ENCODE results near the gene SUSD2.
"Not testable (repeated sequence)": the region's sequence is repeated elsewhere in the genome, so short reads cannot be mapped to it uniquely, and the experiment has no call there.

Gene SUSD2, protein sequence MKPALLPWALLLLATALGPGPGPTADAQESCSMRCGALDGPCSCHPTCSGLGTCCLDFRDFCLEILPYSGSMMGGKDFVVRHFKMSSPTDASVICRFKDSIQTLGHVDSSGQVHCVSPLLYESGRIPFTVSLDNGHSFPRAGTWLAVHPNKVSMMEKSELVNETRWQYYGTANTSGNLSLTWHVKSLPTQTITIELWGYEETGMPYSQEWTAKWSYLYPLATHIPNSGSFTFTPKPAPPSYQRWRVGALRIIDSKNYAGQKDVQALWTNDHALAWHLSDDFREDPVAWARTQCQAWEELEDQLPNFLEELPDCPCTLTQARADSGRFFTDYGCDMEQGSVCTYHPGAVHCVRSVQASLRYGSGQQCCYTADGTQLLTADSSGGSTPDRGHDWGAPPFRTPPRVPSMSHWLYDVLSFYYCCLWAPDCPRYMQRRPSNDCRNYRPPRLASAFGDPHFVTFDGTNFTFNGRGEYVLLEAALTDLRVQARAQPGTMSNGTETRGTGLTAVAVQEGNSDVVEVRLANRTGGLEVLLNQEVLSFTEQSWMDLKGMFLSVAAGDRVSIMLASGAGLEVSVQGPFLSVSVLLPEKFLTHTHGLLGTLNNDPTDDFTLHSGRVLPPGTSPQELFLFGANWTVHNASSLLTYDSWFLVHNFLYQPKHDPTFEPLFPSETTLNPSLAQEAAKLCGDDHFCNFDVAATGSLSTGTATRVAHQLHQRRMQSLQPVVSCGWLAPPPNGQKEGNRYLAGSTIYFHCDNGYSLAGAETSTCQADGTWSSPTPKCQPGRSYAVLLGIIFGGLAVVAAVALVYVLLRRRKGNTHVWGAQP

DNA sequence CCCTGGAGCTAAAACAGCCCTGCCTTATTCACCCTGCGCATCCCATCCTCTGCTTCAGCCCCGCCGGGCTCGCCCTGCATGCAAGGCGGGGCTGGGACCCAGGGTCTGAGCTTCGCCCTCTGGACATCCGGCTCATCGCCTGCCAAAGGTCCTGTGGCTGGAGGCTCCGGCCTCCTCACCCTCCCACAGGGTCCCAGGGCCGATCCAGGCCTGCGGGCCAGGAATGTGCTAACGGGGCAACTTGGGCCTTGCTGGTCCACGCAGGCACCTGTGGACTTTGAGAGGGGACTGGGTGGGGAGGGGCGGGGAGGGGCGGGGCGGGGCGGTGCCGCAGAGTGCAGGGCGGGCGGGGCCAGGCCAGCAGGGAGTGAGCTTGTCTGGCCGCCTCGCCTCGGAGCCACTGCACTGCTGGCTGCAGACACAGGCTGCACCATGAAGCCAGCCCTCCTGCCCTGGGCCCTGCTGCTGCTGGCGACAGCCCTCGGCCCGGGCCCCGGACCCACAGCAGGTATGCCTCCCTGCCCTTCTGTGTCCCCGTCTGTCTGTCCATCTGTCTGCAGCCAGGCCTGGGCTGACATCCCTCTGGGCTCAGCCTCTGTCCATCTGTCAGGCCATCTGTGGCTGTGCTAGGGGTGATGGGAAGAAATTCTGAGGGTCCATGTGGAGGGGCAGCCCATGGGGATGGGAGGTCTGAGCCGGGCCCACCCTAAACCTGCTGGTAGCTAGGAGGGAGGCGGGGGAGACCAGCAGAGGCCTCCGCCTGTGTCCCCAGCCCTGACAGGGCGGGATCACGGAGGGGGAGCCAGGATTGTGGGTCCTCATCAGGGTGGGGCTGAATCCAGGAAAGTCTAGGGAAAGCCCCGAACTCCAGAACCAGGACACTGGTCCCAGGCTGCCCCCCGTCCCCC lies at the start of gene SUSD2:
Gene SUSD2 (plus strand): TSS at position 400 of the 908 bp plus-strand sequence. CDS start 33 bp downstream, at position 433.
- DNase-seq (ENCODE audit: low read depth), result no peak
- TF ChIP-seq, protein P1, sequence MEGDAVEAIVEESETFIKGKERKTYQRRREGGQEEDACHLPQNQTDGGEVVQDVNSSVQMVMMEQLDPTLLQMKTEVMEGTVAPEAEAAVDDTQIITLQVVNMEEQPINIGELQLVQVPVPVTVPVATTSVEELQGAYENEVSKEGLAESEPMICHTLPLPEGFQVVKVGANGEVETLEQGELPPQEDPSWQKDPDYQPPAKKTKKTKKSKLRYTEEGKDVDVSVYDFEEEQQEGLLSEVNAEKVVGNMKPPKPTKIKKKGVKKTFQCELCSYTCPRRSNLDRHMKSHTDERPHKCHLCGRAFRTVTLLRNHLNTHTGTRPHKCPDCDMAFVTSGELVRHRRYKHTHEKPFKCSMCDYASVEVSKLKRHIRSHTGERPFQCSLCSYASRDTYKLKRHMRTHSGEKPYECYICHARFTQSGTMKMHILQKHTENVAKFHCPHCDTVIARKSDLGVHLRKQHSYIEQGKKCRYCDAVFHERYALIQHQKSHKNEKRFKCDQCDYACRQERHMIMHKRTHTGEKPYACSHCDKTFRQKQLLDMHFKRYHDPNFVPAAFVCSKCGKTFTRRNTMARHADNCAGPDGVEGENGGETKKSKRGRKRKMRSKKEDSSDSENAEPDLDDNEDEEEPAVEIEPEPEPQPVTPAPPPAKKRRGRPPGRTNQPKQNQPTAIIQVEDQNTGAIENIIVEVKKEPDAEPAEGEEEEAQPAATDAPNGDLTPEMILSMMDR (conservative IDR thresholded peaks at IDR 0.05; ENCODE audit: low read length), result no peak
- H3K4me3 ChIP-seq (ENCODE audit: low read length), result no peak within 1 kb of the TSS

GRCh38 chr22:24133187-24133965 lies 47.9 kb upstream of the SUSD2 start:
- peak; percentile 11 for DNase-seq (ENCODE audit: low read depth)
- H3K4me3 ChIP-seq (ENCODE audit: low read length), result no peak overlapping the region
- TF ChIP-seq, protein P1 (conservative IDR thresholded peaks at IDR 0.05; ENCODE audit: low read length), result peak; percentile 30

GRCh38 chr22:24134090-24134846 lies 47.0 kb upstream of the SUSD2 start:
- H3K4me3 ChIP-seq (ENCODE audit: low read length), result no peak overlapping the region
- TF ChIP-seq, protein P1 (conservative IDR thresholded peaks at IDR 0.05; ENCODE audit: low read length), result no peak
- DNase-seq (ENCODE audit: low read depth), result no peak

GRCh38 chr22:24136533-24136932 lies 44.8 kb upstream of the SUSD2 start:
- not testable (repeated sequence) for DNase-seq (ENCODE audit: low read depth); H3K4me3 ChIP-seq (ENCODE audit: low read length)

GRCh38 chr22:24137595-24137994 lies 43.7 kb upstream of the SUSD2 start:
- peak; percentile 90 for DNase-seq (ENCODE audit: low read depth)
- H3K4me3 ChIP-seq (ENCODE audit: low read length), result no peak overlapping the region
- TF ChIP-seq, protein P1 (conservative IDR thresholded peaks at IDR 0.05; ENCODE audit: low read length), result no peak

DNA sequence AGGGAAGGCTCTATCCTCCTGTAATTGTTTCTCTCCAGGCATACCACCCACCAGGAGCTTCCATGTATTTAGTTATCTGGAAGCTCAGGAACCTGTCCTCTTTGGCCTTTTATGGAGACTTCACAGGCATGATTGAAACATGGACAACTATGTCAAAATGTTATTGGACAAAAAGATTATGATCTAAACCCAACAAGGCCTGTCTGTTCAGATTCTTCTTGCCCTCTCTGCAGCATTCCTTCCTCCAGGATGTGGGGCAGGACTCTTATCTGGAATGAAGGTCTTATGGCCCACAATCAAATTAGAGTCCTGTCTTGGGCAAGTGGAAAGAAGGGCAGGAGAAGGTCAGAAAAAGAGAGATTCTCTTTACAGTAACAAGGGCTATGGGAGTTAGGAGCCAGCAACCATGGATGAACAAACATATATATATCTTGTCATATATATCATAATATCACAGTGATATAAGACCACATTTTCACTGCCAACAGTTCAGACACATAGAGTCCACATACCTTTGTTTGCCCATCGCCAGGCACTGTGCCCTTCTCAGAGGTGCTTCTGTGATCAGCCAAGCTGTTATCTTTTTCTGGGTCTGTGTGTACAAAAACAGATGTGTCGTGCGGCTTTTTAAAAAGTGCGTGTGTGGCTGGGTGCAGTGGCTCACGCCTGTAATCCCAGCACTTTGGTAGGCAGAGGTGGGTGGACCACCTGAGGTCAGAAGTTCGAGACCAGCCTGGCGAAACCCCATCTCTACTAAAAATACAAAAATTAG lies 42.5 kb upstream of the SUSD2 start:
- TF ChIP-seq, protein P1 (conservative IDR thresholded peaks at IDR 0.05; ENCODE audit: low read length), result no peak
- no peak overlapping the region for H3K4me3 ChIP-seq (ENCODE audit: low read length)
- DNase-seq (ENCODE audit: low read depth), result no peak

Data from AG10803 (cell line).